ENCODE measurements around the gene CDK14. TPM values are rescaled to one million over a fixed set of nuclear protein-coding genes. Genes with fewer than 3 reads are reported as not detected.

CDK14 gene
- total RNA-seq, 4 donors from 2014 or later, result 29.3 to 37.8 (median 33.0) TPM

DNA sequence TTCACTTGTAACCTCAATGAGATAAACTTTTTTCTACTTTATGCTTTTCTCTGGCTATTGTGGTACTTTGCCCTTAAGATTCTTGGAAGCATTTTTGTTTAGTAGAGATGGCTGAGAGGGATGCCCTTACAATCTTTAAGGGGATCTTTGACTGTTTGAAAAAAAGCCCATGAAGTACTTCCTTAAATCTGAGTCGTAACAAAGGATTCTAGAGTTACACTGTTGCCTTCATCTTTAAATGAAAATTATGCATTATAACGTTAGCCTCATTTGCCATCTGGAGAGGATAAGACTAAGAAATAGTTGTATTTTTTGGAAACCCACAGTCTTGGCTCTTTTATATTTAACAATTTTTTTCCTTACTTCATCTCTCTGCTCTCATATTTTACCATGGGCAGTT is 630.3 kb downstream of the CDK14 start:
- WGBS, 2 donors, result 83 to 86% methylated on average over 2 of the region's 2 CpGs
- Histone ChIP-seq H3K9me3 (no peaks in the 10 kb centered on the region), H3K4me3 (replicated peaks in 1 of 3) (no peak overlapping the region), H3K36me3 (no peaks in the 10 kb centered on the region), H3K27ac (no peak overlapping the region), H3K4me1 (no peaks in the 10 kb centered on the region), H3K27me3 (no peaks in the 10 kb centered on the region)
- intact Hi-C loops (cut with DNase I), result no loop called here
- DNase-seq, result no peak
- no peak for TF ChIP-seq POLR2A (IDR thresholded peaks at IDR 0.05)
- TF ChIP-seq, protein P1, sequence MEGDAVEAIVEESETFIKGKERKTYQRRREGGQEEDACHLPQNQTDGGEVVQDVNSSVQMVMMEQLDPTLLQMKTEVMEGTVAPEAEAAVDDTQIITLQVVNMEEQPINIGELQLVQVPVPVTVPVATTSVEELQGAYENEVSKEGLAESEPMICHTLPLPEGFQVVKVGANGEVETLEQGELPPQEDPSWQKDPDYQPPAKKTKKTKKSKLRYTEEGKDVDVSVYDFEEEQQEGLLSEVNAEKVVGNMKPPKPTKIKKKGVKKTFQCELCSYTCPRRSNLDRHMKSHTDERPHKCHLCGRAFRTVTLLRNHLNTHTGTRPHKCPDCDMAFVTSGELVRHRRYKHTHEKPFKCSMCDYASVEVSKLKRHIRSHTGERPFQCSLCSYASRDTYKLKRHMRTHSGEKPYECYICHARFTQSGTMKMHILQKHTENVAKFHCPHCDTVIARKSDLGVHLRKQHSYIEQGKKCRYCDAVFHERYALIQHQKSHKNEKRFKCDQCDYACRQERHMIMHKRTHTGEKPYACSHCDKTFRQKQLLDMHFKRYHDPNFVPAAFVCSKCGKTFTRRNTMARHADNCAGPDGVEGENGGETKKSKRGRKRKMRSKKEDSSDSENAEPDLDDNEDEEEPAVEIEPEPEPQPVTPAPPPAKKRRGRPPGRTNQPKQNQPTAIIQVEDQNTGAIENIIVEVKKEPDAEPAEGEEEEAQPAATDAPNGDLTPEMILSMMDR (IDR thresholded peaks at IDR 0.05), result no peak

DNA sequence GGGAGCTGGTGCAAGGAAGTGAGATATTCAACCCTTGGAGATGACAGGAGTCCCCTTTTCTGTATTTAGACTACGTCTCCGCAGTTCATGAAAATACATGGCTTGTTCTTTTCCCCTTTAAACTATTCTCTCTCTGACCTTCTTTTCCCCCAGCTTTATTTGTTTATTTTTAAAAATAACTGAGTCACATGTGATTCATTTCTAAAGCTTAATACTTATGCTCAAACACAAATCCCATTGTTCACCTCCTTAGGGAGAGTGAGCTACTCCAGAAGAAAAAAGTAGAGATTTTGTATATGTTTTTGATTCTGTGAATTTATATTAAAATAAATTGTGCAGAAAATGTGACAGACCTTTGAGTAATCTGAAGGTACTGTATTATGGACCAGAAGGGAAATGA is 632.2 kb downstream of the CDK14 start:
- H3K4me1 ChIP-seq, result no peaks in the 10 kb centered on the region
- H3K4me3 ChIP-seq (replicated peaks in 1 of 3), result no peak overlapping the region
- H3K36me3 ChIP-seq, result no peaks in the 10 kb centered on the region
- intact Hi-C loops (cut with DNase I), result no loop called here
- no peaks in the 10 kb centered on the region for H3K9me3 ChIP-seq
- H3K27ac ChIP-seq, result no peak overlapping the region
- H3K27me3 ChIP-seq, result no peaks in the 10 kb centered on the region
- DNase-seq, result no peak
- TF ChIP-seq, protein P1 (IDR thresholded peaks at IDR 0.05), result no peak
- TF ChIP-seq POLR2A (IDR thresholded peaks at IDR 0.05), result no peak
- WGBS, 2 donors, result 88 to 92% methylated on average over 2 of the region's 2 CpGs

DNA sequence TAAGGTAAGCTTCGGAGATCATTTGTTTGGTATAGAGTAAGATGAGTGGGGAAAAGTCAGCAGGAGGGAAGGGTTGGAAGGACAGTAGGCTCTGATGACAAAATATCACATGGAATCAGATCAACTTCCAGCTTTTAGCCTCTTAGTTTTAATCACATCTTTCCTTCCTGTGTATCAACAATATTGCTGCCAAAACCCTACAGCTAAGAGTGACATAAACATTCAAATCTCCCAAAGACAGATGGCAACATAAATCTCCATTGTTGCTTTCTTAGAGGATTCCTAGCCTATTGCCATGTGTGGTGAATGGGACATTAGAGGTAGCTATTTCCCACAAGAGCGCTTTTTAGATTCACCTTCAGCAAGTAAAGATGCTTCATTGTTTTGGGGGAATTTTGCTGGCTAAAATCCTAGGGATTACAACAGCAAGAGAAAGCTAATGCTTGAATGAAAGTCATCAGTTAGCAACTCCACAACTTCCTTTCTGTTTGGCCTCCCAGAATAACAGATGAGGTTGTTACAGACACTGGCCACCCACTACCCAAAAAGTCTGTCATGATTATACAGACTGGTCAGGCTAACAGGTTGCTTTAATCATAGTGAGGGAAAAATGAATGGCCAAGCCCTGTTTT is 632.9 kb downstream of the CDK14 start:
- intact Hi-C loops (cut with DNase I), result no loop called here
- WGBS, 2 donors, result 92 to 96% methylated on average over 2 of the region's 2 CpGs
- no peak overlapping the region for H3K27ac ChIP-seq
- TF ChIP-seq POLR2A (IDR thresholded peaks at IDR 0.05), result no peak
- TF ChIP-seq, protein P1 (IDR thresholded peaks at IDR 0.05), result no peak
- H3K4me1 ChIP-seq, result no peaks in the 10 kb centered on the region
- no peak overlapping the region for H3K4me3 ChIP-seq (replicated peaks in 1 of 3)
- H3K36me3 ChIP-seq, result no peaks in the 10 kb centered on the region
- H3K27me3 ChIP-seq, result no peaks in the 10 kb centered on the region
- DNase-seq, result no peak
- no peaks in the 10 kb centered on the region for H3K9me3 ChIP-seq

DNA sequence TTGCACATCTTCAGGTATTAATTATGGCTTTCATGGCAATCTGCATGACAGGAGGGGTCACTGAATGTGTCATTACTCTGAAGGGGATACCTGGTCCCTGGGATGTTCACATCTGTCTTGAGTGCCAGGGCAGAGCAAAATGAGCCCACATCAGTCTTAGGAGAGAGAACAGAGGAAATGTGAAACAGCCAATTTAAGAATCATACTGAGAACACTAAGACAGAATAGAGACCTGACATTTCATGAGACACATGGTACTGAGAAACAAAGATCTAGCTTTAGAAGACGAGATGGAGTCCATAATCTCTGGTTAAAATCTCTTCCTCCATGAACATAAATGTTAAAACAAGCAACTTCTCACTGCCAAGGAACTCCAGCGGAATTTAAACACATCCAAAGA is 634.0 kb downstream of the CDK14 start:
- Histone ChIP-seq H3K4me3 (replicated peaks in 1 of 3) (no peak overlapping the region), H3K9me3 (no peaks in the 10 kb centered on the region), H3K27me3 (no peaks in the 10 kb centered on the region), H3K27ac (no peak overlapping the region), H3K36me3 (no peaks in the 10 kb centered on the region), H3K4me1 (no peaks in the 10 kb centered on the region)
- DNase-seq, result no peak
- TF ChIP-seq POLR2A (IDR thresholded peaks at IDR 0.05), result no peak
- TF ChIP-seq, protein P1 (IDR thresholded peaks at IDR 0.05), result no peak
- WGBS, 2 donors, result 88 to 94% methylated on average over 2 of the region's 2 CpGs
- intact Hi-C loops (cut with DNase I), result no loop called here

GRCh38 chr7:91230503-91230902 is 634.4 kb downstream of the CDK14 start:
- Histone ChIP-seq H3K4me3 (replicated peaks in 1 of 3) (no peak overlapping the region), H3K27me3 (no peaks in the 10 kb centered on the region), H3K27ac (no peak overlapping the region), H3K9me3 (no peaks in the 10 kb centered on the region), H3K36me3 (no peaks in the 10 kb centered on the region), H3K4me1 (no peaks in the 10 kb centered on the region)
- DNase-seq, result no peak
- TF ChIP-seq, protein P1 (IDR thresholded peaks at IDR 0.05), result no peak
- no peak for TF ChIP-seq POLR2A (IDR thresholded peaks at IDR 0.05)
- intact Hi-C loops (cut with DNase I), result no loop called here
- WGBS, 2 donors, result 81 to 83% methylated on average over 3 of the region's 3 CpGs
